ENCODE measurements around the gene CREB5. TPM values are rescaled to one million over a fixed set of nuclear protein-coding genes. Genes with fewer than 3 reads are reported as not detected.

Gene CREB5
- total RNA-seq, 1 experiment from 2014 or later: 1.3 TPM

DNA sequence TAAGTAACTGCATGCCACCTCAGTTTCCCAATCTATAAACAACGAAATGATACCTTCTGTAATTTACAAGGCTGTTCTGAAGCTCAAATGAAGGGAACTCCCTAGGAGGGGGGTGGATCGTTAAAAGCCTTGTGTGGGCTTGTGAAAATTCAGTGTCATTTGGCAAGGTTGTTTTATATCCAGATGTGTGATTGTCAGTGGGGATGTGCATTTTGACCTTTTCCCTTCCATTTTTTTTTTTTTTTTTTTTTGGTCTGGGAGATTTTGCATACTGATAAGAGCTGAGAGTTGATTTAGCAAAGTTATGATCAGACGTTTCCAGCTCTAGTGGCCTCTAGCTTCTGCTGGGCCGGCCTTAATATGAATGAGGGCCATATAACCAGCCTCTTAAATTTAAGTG is 22.8 kb downstream of the CREB5 start (continued):
- TF ChIP-seq ZBTB43 (CRISPR knock-in tag; IDR thresholded peaks at IDR 0.05) (no peak), NFYB (CRISPR knock-in tag; conservative IDR thresholded peaks at IDR 0.05; ENCODE audit: low read depth) (no peak), GABPB1 (CRISPR knock-in tag; IDR thresholded peaks at IDR 0.05) (no peak)
- TF ChIP-seq, protein P1, sequence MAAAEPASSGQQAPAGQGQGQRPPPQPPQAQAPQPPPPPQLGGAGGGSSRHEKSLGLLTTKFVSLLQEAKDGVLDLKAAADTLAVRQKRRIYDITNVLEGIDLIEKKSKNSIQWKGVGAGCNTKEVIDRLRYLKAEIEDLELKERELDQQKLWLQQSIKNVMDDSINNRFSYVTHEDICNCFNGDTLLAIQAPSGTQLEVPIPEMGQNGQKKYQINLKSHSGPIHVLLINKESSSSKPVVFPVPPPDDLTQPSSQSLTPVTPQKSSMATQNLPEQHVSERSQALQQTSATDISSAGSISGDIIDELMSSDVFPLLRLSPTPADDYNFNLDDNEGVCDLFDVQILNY (CRISPR knock-in tag; IDR thresholded peaks at IDR 0.05): no peak

DNA sequence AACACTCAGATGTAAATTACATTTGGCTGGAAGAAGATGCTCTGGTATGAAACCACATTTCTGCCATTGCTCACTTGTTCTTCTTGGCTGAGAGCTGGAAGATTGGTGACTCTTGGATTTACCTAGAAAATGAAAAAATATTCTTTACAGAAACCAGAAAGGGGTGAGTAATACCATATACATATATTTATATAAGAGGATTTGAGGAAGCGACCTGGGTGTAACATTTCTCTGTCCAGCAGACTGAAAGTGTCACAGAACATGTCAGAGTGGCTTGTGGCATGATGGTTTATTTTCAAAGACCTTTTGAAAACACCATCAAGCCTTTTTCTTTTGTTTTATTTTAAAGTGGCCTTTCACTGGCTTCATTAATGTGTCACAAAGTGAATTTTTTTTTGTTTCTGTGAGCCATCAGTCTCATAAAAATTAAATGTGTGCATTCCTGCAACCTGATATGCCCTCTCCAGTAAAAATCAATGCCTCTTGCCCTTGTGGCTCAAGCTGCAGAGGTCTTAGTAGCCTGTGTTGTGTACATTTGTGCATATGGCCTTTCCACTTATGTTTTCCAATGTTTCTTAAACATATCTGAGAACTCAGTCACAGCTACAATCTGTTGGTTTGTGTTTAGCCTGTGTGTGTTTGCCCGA is 23.5 kb downstream of the CREB5 start:
- H3K4me3 Mint-ChIP-seq: no peak overlapping the region
- DNase-seq (ENCODE audit: low spot score): no peak
- POLR2A ChIA-PET: interaction anchor here (0.7 to 0.8 kb wide), 2 partner anchors 100 to 642 kb away, joined by 4 to 8 read pairs; no protein-coding TSS in a partner anchor
- H3K4me1 Mint-ChIP-seq: peaks cover 53% of the 10 kb centered on the region
- TF ChIP-seq ZNF416 (CRISPR knock-in tag; IDR thresholded peaks at IDR 0.05) (no peak), NR3C1 (CRISPR knock-in tag; conservative IDR thresholded peaks at IDR 0.05; ENCODE audit: low read depth) (no peak), ZBTB43 (CRISPR knock-in tag; IDR thresholded peaks at IDR 0.05) (no peak), TP53 (CRISPR knock-in tag; IDR thresholded peaks at IDR 0.05) (no peak), MYBL2 (CRISPR knock-in tag; IDR thresholded peaks at IDR 0.05) (no peak), PRRX2 (CRISPR knock-in tag; IDR thresholded peaks at IDR 0.05) (no peak), HMGA2 (CRISPR knock-in tag; IDR thresholded peaks at IDR 0.05) (no peak), MLX (CRISPR knock-in tag; IDR thresholded peaks at IDR 0.05) (no peak), MXD4 (CRISPR knock-in tag; IDR thresholded peaks at IDR 0.05; ENCODE audit: borderline replicate concordance) (no peak)
- TF ChIP-seq, protein P2, sequence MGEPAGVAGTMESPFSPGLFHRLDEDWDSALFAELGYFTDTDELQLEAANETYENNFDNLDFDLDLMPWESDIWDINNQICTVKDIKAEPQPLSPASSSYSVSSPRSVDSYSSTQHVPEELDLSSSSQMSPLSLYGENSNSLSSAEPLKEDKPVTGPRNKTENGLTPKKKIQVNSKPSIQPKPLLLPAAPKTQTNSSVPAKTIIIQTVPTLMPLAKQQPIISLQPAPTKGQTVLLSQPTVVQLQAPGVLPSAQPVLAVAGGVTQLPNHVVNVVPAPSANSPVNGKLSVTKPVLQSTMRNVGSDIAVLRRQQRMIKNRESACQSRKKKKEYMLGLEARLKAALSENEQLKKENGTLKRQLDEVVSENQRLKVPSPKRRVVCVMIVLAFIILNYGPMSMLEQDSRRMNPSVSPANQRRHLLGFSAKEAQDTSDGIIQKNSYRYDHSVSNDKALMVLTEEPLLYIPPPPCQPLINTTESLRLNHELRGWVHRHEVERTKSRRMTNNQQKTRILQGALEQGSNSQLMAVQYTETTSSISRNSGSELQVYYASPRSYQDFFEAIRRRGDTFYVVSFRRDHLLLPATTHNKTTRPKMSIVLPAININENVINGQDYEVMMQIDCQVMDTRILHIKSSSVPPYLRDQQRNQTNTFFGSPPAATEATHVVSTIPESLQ (CRISPR knock-in tag; IDR thresholded peaks at IDR 0.05): no peak
- TF ChIP-seq, protein P3, sequence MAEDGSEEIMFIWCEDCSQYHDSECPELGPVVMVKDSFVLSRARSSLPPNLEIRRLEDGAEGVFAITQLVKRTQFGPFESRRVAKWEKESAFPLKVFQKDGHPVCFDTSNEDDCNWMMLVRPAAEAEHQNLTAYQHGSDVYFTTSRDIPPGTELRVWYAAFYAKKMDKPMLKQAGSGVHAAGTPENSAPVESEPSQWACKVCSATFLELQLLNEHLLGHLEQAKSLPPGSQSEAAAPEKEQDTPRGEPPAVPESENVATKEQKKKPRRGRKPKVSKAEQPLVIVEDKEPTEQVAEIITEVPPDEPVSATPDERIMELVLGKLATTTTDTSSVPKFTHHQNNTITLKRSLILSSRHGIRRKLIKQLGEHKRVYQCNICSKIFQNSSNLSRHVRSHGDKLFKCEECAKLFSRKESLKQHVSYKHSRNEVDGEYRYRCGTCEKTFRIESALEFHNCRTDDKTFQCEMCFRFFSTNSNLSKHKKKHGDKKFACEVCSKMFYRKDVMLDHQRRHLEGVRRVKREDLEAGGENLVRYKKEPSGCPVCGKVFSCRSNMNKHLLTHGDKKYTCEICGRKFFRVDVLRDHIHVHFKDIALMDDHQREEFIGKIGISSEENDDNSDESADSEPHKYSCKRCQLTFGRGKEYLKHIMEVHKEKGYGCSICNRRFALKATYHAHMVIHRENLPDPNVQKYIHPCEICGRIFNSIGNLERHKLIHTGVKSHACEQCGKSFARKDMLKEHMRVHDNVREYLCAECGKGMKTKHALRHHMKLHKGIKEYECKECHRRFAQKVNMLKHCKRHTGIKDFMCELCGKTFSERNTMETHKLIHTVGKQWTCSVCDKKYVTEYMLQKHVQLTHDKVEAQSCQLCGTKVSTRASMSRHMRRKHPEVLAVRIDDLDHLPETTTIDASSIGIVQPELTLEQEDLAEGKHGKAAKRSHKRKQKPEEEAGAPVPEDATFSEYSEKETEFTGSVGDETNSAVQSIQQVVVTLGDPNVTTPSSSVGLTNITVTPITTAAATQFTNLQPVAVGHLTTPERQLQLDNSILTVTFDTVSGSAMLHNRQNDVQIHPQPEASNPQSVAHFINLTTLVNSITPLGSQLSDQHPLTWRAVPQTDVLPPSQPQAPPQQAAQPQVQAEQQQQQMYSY (CRISPR knock-in tag; IDR thresholded peaks at IDR 0.05): no peak
- TF ChIP-seq, protein P4, sequence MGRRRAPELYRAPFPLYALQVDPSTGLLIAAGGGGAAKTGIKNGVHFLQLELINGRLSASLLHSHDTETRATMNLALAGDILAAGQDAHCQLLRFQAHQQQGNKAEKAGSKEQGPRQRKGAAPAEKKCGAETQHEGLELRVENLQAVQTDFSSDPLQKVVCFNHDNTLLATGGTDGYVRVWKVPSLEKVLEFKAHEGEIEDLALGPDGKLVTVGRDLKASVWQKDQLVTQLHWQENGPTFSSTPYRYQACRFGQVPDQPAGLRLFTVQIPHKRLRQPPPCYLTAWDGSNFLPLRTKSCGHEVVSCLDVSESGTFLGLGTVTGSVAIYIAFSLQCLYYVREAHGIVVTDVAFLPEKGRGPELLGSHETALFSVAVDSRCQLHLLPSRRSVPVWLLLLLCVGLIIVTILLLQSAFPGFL (CRISPR knock-in tag; IDR thresholded peaks at IDR 0.05; ENCODE audit: borderline replicate concordance): no peak
- TF ChIP-seq, protein P5, sequence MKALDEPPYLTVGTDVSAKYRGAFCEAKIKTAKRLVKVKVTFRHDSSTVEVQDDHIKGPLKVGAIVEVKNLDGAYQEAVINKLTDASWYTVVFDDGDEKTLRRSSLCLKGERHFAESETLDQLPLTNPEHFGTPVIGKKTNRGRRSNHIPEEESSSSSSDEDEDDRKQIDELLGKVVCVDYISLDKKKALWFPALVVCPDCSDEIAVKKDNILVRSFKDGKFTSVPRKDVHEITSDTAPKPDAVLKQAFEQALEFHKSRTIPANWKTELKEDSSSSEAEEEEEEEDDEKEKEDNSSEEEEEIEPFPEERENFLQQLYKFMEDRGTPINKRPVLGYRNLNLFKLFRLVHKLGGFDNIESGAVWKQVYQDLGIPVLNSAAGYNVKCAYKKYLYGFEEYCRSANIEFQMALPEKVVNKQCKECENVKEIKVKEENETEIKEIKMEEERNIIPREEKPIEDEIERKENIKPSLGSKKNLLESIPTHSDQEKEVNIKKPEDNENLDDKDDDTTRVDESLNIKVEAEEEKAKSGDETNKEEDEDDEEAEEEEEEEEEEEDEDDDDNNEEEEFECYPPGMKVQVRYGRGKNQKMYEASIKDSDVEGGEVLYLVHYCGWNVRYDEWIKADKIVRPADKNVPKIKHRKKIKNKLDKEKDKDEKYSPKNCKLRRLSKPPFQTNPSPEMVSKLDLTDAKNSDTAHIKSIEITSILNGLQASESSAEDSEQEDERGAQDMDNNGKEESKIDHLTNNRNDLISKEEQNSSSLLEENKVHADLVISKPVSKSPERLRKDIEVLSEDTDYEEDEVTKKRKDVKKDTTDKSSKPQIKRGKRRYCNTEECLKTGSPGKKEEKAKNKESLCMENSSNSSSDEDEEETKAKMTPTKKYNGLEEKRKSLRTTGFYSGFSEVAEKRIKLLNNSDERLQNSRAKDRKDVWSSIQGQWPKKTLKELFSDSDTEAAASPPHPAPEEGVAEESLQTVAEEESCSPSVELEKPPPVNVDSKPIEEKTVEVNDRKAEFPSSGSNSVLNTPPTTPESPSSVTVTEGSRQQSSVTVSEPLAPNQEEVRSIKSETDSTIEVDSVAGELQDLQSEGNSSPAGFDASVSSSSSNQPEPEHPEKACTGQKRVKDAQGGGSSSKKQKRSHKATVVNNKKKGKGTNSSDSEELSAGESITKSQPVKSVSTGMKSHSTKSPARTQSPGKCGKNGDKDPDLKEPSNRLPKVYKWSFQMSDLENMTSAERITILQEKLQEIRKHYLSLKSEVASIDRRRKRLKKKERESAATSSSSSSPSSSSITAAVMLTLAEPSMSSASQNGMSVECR (CRISPR knock-in tag; IDR thresholded peaks at IDR 0.05; ENCODE audit: borderline replicate concordance): no peak
- H3K9me3 Mint-ChIP-seq: no peaks in the 10 kb centered on the region
- no peaks in the 10 kb centered on the region for H3K27me3 Mint-ChIP-seq (ENCODE audit: low read depth)
- H3K36me3 Mint-ChIP-seq: no peaks in the 10 kb centered on the region
- CTCF ChIA-PET: interaction anchor here (0.6 to 1.4 kb wide), 7 partner anchors 22 to 342 kb away, joined by 3 to 7 read pairs (median 4); partner anchors contain the start of gene CREB5
- ATAC-seq: no peak
- H3K27ac Mint-ChIP-seq: no peak overlapping the region
